ENCODE measurements around the gene ARHGAP44. TPM values are rescaled to one million over a fixed set of nuclear protein-coding genes. Genes with fewer than 3 reads are reported as not detected.

Gene ARHGAP44
- total and polyA plus RNA-seq, 2 donors (not counting 3 experiments of a cell fraction or from before 2014, with no cell fraction given): 0.11 to 0.42 TPM

- no peaks in the 10 kb centered on the region for H3K4me1 ChIP-seq (ENCODE audit: control insufficient read depth, extremely low read depth, insufficient read depth, low read length)
- no peak overlapping the region for H3K4me2 ChIP-seq (ENCODE audit: insufficient read depth, low read length)
- H4K20me1 ChIP-seq (replicated peaks; ENCODE audit: control insufficient read depth, extremely low read depth, insufficient read depth, low read length): no peaks in the 10 kb centered on the region
- no peaks in the 10 kb centered on the region for H3K27me3 ChIP-seq (ENCODE audit: control insufficient read depth in 2 of 2, insufficient read depth in 2 of 2, low read length in 2 of 2)
- no peak for FAIRE-seq
- intact Hi-C loops (cut with micrococcal nuclease) (no loop called here), dilution Hi-C loops (cut with MboI; ENCODE audit: extremely low pct_ligation_motif_present, low sequenced_read_pairs) (no loop called here)
- H3K4me3 ChIP-seq (replicated peaks in 1 of 3; ENCODE audit: insufficient read depth in 1 of 3, low read depth in 1 of 3, low read length in 3 of 3): no peak overlapping the region
- CTCF ChIA-PET: interaction anchor here (1.3 to 2.5 kb wide), 4 partner anchors 400 to 562 kb away, joined by 6 to 20 read pairs (median 16); no protein-coding TSS in a partner anchor
- POLR2A ChIA-PET: no interaction called here
- no peak for DNase-seq (ENCODE audit: low read depth, low spot score)
- no TSS peak for BruUV-seq (replicated peaks)
- no peaks in the 10 kb centered on the region for H3K79me2 ChIP-seq (ENCODE audit: control insufficient read depth, insufficient read depth, low read length)
- TF ChIP-seq FOS (IDR thresholded peaks at IDR 0.05; ENCODE audit: borderline replicate concordance, insufficient read depth, low read length): no peak
- no peak for TF ChIP-seq POLR2AphosphoS5 (IDR thresholded peaks at IDR 0.05; ENCODE audit: insufficient read depth, low read depth, low read length)
- no peak for TF ChIP-seq POLR2A (IDR thresholded peaks at IDR 0.05; ENCODE audit: low read depth, low read length)
- TF ChIP-seq EZH2 (IDR thresholded peaks at IDR 0.05; ENCODE audit: borderline replicate concordance, low read depth, low read length, severe bottlenecking): no peak
- TF ChIP-seq MYC (IDR thresholded peaks at IDR 0.05; ENCODE audit: low read depth, low read length): no peak
- no peak for TF ChIP-seq MAX (IDR thresholded peaks at IDR 0.05; ENCODE audit: insufficient read depth, insufficient read length)
- TF ChIP-seq JUN (IDR thresholded peaks at IDR 0.05; ENCODE audit: borderline replicate concordance, insufficient read depth, insufficient read length, low read depth): no peak
- TF ChIP-seq CTCF (IDR thresholded peaks at IDR 0.05; ENCODE audit: extremely low read depth in 1 of 2, insufficient read depth in 1 of 2, low read depth in 1 of 2, low read length in 2 of 2): no peak
- no peak for TF ChIP-seq GATA2 (IDR thresholded peaks at IDR 0.05; ENCODE audit: insufficient read depth, insufficient read length, low read depth, low read length)
- H2AFZ ChIP-seq (ENCODE audit: low read depth, low read length): no peak overlapping the region
- no peaks in the 10 kb centered on the region for H3K36me3 ChIP-seq (ENCODE audit: control insufficient read depth in 2 of 2, extremely low read depth in 1 of 2, insufficient read depth in 2 of 2, low read length in 2 of 2)
- no peak overlapping the region for H3K27ac ChIP-seq (ENCODE audit: insufficient read depth, low read depth, low read length)
- H3K9ac ChIP-seq (replicated peaks; ENCODE audit: extremely low read depth, insufficient read depth, low read length): no peak overlapping the region
- H3K9me3 ChIP-seq (replicated peaks; ENCODE audit: control insufficient read depth, insufficient read depth, low read length): no peaks in the 10 kb centered on the region
- H3K9me1 ChIP-seq (replicated peaks; ENCODE audit: control insufficient read depth, extremely low read depth, insufficient read depth, low read length): no peaks in the 10 kb centered on the region
Observed at GRCh38 chr17:12743046-12743445, 46.3 kb upstream of the ARHGAP44 start.

Data from endothelial cell of umbilical vein (primary cell).